Effector memory CD4-positive, alpha-beta T cell (primary cell): ENCODE results near the gene C14orf180.

ENCODE experiments used
- DNase-seq, 3 donors: peaks; one replicate each; pipeline ENCODE4 v3.0.0-alpha.2; 2020
- H3K27ac ChIP-seq: 2 replicates; pipeline ENCODE4 v1.7.0; 2013; ENCODE audit warnings: mild to moderate bottlenecking, low read length, moderate library complexity; ENCODE audit not compliant: insufficient read depth, poor library complexity, severe bottlenecking
- H3K27me3 ChIP-seq: replicated peaks from 2 replicates; pipeline ENCODE4 v1.7.0; 2013; ENCODE audit warnings: mild to moderate bottlenecking, low read length; ENCODE audit not compliant: insufficient read depth, control insufficient read depth, poor library complexity, severe bottlenecking
- H3K36me3 ChIP-seq: 2 replicates; pipeline ENCODE4 v1.7.0; 2013; ENCODE audit warnings: mild to moderate bottlenecking, low read length, moderate library complexity; ENCODE audit not compliant: control insufficient read depth, insufficient read depth
- H3K4me1 ChIP-seq: 2 replicates; pipeline ENCODE4 v1.7.0; 2013; ENCODE audit warnings: low read length, mild to moderate bottlenecking; ENCODE audit not compliant: control insufficient read depth, insufficient read depth, poor library complexity, severe bottlenecking
- H3K4me3 ChIP-seq: 2 replicates; pipeline ENCODE4 v1.7.0; 2013; ENCODE audit warnings: low read length, low read depth, mild to moderate bottlenecking; ENCODE audit not compliant: insufficient read depth, poor library complexity, severe bottlenecking
- H3K9me3 ChIP-seq: 2 replicates; pipeline ENCODE4 v1.7.0; 2013; ENCODE audit warnings: mild to moderate bottlenecking, low read length, moderate library complexity; ENCODE audit not compliant: control insufficient read depth

Gene C14orf180

DNA sequence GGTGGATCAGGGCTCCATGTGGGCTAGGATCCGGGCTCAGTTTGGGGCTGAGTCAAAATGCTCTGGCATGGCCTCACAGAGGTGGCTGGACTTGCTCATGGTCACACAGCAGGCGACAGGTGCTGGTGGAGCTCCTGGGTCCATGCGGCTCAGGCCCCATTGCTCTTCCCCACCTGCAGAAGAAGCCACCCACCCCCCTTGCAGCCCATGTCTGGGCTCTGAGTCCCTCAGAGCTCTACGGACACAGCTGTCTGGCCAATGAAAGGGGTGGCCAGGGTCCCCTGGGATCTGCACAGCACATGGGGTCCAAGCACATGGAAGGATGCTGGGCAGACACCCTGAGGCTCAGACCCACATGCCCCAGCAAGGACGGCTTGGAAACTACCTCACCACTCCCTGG, 17.0 kb upstream of the C14orf180 start:
- no peak overlapping the region for H3K27ac ChIP-seq
- H3K9me3 ChIP-seq = no peaks in the 10 kb centered on the region
- H3K27me3 ChIP-seq = no peaks in the 10 kb centered on the region
- no peak overlapping the region for H3K4me3 ChIP-seq
- H3K4me1 ChIP-seq = peaks cover 5% of the 10 kb centered on the region
- DNase-seq = no peak
- H3K36me3 ChIP-seq = no peaks in the 10 kb centered on the region

DNA sequence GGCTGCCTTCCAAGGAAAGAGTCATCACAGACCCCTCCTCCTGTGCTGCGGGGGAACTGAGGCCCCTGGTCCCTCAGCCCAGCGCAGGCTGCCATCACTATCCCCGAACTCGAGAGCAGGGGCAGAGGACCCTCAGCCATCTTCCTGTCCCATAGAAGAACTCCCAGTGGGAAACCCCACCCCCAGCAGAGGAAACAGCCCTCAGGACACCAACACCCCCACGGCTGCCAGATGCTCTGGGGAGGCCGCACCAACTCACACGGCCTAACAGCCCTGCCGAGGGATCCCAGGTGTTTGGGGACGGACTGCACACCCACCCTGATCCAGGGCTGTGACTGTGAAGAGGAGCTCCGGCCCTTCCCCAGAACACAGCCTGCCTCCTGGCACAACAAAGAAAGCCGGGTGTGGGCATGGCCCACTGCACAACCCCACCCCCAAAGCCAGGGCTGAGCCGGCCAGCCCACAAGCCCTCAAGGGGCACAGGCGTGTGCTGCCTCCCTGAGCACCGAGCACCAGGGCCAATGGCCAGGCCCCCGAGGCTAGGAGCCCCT, 16.3 kb upstream of the C14orf180 start:
- H3K4me3 ChIP-seq = no peak overlapping the region
- H3K9me3 ChIP-seq = no peaks in the 10 kb centered on the region
- H3K27me3 ChIP-seq = no peaks in the 10 kb centered on the region
- peaks cover 5% of the 10 kb centered on the region for H3K4me1 ChIP-seq
- H3K36me3 ChIP-seq = no peaks in the 10 kb centered on the region
- H3K27ac ChIP-seq = no peak overlapping the region
- DNase-seq = no peak

DNA sequence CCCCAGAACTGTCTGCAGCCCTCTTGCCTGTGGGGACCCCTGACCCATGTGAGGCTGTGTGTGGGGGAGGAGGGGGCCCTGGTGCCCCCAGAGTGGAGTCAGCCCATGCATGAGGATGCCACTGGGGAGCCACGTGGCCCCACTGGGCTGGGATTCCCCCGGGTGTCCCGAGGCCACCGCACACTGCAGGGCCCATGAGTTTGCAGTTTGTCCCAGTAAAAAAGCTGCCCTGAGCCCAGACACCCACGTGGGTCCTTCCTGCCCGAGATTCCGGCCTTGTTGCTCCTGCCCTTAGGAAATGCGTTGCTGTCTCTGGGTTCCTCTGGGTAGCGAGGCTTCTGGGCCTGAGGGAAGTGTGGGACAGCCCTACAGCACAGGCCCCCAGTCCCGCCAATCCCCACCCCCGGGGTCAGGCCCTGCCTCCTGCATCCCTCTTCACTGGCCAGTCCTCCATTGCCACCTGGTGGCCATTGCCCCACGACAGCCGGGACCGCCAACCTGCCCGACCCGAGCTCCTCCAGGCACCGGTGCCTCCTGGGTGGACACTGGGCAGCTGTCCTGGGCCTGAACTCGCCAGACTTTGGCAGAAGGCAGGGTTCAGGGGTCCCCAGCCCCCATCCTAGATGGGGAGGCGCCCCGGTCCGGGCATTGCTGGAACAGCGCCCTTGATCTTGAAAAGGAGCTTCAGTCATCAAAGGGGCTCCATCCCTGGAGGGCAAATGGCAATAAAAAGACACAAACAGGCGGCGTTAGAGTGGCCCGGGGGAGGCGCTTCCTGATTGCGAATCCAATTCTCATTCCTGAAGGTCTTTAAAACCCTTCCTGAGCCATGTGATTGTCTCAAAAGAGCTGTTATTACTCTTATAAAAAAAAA, 15.6 kb upstream of the C14orf180 start:
- Histone ChIP-seq H3K27ac (no peak overlapping the region), H3K4me1 (peaks cover 5% of the 10 kb centered on the region), H3K27me3 (no peaks in the 10 kb centered on the region), H3K36me3 (no peaks in the 10 kb centered on the region), H3K4me3 (no peak overlapping the region), H3K9me3 (no peaks in the 10 kb centered on the region)
- peak; percentile 38 to 52 (median 41) for DNase-seq

- Histone ChIP-seq H3K4me3 (no peak overlapping the region), H3K9me3 (no peaks in the 10 kb centered on the region), H3K36me3 (no peaks in the 10 kb centered on the region), H3K4me1 (peaks cover 5% of the 10 kb centered on the region), H3K27ac (no peak overlapping the region), H3K27me3 (no peaks in the 10 kb centered on the region)
- no peak for DNase-seq
Measured at GRCh38 chr14:104564744-104565679, 14.6 kb upstream of the C14orf180 start.

DNA sequence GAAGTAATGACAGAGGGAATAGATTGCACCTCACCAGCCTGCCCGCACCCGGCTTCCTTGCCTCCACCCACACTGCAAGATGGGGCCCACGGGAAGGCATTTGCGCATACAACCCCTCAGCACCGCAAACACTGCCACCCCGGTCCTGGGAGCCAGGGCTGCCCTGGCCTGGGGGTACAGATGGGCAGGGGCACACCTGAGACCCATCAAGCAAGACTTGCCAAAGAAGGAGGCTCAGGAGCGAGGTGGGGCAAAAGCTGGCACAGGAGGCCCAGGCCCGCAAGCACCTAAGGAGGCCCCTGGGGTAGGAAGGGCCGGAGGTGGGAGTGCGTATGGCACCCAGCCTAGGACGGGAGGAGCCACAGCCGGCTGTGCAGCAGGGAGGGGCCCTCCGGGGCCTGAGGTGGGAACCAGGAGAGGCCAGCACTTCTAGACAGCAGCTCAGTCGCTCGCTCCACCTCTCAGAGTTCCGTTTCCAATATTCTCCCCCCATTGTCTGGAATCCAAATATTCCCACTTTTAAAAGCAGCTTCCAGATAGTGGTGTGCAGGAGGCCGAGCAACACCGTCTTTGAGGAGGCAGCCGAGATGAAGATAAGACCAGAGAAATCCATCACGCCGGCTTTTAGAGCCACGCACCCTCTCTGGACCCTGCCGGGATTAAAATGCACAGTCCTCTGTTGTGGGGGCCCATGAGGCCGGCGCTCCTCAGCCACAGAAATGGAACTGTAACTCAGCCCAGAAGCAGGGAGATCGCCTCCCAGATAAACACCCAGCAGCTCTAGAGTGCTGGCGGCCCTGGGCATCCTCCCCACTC, 12.2 kb upstream of the C14orf180 start:
- DNase-seq = no peak
- Histone ChIP-seq H3K36me3 (no peaks in the 10 kb centered on the region), H3K27me3 (no peaks in the 10 kb centered on the region)

GRCh38 chr14:104567957-104568225, 11.7 kb upstream of the C14orf180 start:
- Histone ChIP-seq H3K27me3 (no peaks in the 10 kb centered on the region), H3K4me1 (peaks cover 5% of the 10 kb centered on the region), H3K9me3 (no peaks in the 10 kb centered on the region), H3K4me3 (no peak overlapping the region), H3K27ac (no peak overlapping the region), H3K36me3 (no peaks in the 10 kb centered on the region)
- DNase-seq = no peak

More for the DNA sequence above, 12.2 kb upstream of the C14orf180 start:
- peaks cover 5% of the 10 kb centered on the region for H3K4me1 ChIP-seq
- H3K27ac ChIP-seq = no peak overlapping the region
- H3K4me3 ChIP-seq = no peak overlapping the region
- no peaks in the 10 kb centered on the region for H3K9me3 ChIP-seq

DNA sequence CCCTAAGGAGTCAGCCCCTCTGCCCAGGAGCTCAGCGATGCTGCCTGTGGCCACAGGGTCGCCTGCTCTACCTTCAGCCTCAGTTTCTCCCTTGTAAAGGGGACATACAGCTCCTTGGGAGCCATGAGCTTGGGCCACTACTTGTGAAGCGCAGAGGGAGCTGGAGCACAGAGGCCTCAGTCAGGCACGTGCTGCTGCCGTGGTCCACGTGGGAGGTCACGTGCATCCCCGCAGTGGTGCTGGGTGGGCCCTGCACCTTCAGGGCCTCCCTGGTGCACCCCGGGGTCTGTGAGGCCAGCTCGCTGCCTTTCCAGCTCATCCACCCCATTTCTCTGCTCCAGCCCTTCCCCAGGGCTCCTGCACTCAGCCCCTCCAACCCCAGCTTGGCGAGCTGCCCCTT, 10.9 kb upstream of the C14orf180 start:
- no peak for DNase-seq
- H3K4me3 ChIP-seq = no peak overlapping the region
- peaks cover 5% of the 10 kb centered on the region for H3K4me1 ChIP-seq
- H3K36me3 ChIP-seq = no peaks in the 10 kb centered on the region
- no peaks in the 10 kb centered on the region for H3K27me3 ChIP-seq
- H3K9me3 ChIP-seq = no peaks in the 10 kb centered on the region
- no peak overlapping the region for H3K27ac ChIP-seq

DNA sequence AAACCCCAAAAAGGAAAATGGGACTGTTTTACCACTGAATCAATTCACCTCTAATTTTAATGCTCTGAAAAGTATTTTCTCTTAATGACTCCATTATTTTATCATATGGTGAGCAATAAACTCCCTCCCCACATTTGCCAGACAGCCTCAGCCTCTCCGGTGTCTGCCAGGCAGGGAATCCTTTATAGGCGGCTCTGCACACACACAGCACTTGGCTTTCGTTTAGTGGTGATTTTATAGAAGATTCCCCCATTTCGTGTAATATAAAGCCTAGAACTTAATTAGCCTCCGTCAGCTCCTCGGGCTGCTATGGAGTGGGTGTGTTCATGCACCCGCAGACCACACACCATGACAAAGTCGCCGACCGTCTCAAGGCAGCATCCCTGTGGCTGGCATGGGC, 10.1 kb upstream of the C14orf180 start:
- no peak overlapping the region for H3K27ac ChIP-seq
- H3K36me3 ChIP-seq = no peaks in the 10 kb centered on the region
- H3K9me3 ChIP-seq = no peaks in the 10 kb centered on the region
- no peaks in the 10 kb centered on the region for H3K4me1 ChIP-seq
- H3K27me3 ChIP-seq = no peaks in the 10 kb centered on the region
- no peak for DNase-seq
- H3K4me3 ChIP-seq = no peak overlapping the region

DNA sequence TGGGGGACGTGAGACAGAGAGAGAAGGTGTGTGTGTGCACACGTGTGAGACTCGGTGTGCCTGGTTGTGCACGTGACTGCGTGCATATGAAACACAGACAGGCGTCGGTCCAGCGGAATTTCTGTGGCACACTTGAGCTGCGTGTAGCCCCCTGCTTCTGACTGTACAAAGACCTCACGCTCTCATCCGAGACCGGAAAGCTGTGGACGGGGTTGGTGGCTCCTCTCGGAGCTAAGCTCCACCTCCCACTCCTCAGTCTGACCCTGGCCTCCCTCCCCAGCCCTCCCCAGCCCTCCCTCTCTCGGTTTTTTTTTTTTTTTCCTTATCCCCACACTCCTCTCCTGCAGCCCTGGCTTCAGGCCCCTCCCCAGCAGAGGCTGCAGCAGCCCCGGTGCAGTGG, 8.3 kb upstream of the C14orf180 start:
- H3K4me3 ChIP-seq = no peak overlapping the region
- H3K27ac ChIP-seq = no peak overlapping the region
- H3K36me3 ChIP-seq = no peaks in the 10 kb centered on the region
- H3K9me3 ChIP-seq = no peaks in the 10 kb centered on the region
- no peaks in the 10 kb centered on the region for H3K27me3 ChIP-seq
- no peaks in the 10 kb centered on the region for H3K4me1 ChIP-seq
- no peak for DNase-seq
